ELF-1 (cell line): ENCODE results near the gene ASS1.

Experiments used
- DNase-seq: peaks from one replicate; pipeline ENCODE4 v3.0.0-alpha.2; 2016; ENCODE audit warnings: low read depth, low spot score

The ASS1 gene

GRCh38 chr9:130452835-130453234 is 8.1 kb downstream of the ASS1 start:
- DNase-seq, result no peak

- DNase-seq, result no peak
Observed at GRCh38 chr9:130453487-130453886, 8.7 kb downstream of the ASS1 start.

- DNase-seq, result no peak
Observed at GRCh38 chr9:130454096-130454811, 9.5 kb downstream of the ASS1 start.

GRCh38 chr9:130454812-130455325 is 10.1 kb downstream of the ASS1 start:
- DNase-seq, result no peak

GRCh38 chr9:130458027-130458803 is 13.5 kb downstream of the ASS1 start:
- no peak for DNase-seq

GRCh38 chr9:130458804-130459067 is 14.0 kb downstream of the ASS1 start:
- DNase-seq, result no peak

- no peak for DNase-seq
Observed at GRCh38 chr9:130459151-130459550, 14.4 kb downstream of the ASS1 start.

GRCh38 chr9:130459941-130460669 is 15.3 kb downstream of the ASS1 start:
- DNase-seq, result no peak

GRCh38 chr9:130461218-130461630 is 16.5 kb downstream of the ASS1 start:
- peak; percentile 79 for DNase-seq

GRCh38 chr9:130461731-130462130 is 17.0 kb downstream of the ASS1 start:
- DNase-seq, result no peak

- DNase-seq, result no peak
Observed at GRCh38 chr9:130462685-130463540, 18.2 kb downstream of the ASS1 start.

GRCh38 chr9:130463763-130464745 is 19.3 kb downstream of the ASS1 start:
- no peak for DNase-seq

GRCh38 chr9:130465383-130466096 is 20.8 kb downstream of the ASS1 start:
- peak; percentile 72 for DNase-seq

GRCh38 chr9:130466537-130467217 is 21.9 kb downstream of the ASS1 start:
- no peak for DNase-seq

- DNase-seq, result peak; percentile 63
Observed at GRCh38 chr9:130467316-130467715, 22.6 kb downstream of the ASS1 start.

- no peak for DNase-seq
Observed at GRCh38 chr9:130468566-130468965, 23.8 kb downstream of the ASS1 start.

- no peak for DNase-seq
Observed at GRCh38 chr9:130470269-130470668, 25.5 kb downstream of the ASS1 start.

GRCh38 chr9:130470950-130471349 is 26.2 kb downstream of the ASS1 start:
- DNase-seq, result no peak
